Measurements from ENCODE around the gene FMO4.

GRCh38 chr1:171350594-171350993 lies 36.6 kb downstream of the FMO4 start:
- no peak for TF ChIP-seq EZH2 (IDR thresholded peaks at IDR 0.05; ENCODE audit: low read length, unreplicated experiment)
- TF ChIP-seq CTCF (conservative IDR thresholded peaks at IDR 0.05; ENCODE audit: low read depth, low read length), result no peak
- TF ChIP-seq EZH2phosphoT487 (IDR thresholded peaks at IDR 0.05; ENCODE audit: borderline replicate concordance, low read length), result no peak
